ENCODE measurements around the gene ART5.
"Not testable (repeated sequence)": the region's sequence is repeated elsewhere in the genome, so short reads cannot be mapped to it uniquely, and the experiment has no call there.

The ART5 gene

DNA sequence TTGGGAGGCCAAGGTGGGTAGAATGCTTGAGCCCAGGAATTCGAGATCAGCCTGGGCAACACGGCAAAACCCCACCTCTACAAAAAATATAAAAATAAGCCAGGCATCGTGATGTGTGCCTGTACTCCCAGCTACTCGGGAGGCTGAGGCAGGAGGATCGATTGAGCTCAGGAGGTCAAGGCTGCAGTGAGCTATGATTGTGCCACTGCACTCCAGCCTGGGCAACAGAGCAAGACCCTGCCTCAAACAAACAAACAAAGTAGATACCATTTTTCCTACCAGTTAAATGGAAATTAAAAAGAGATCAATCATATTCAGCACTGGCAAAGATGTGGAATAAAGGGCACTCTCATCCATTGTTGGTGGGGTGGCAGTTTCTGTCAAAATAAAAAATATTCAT lies 15.5 kb upstream of the ART5 start:
- DNase-seq (ENCODE audit: low spot score) = not testable (repeated sequence)

- no peak for DNase-seq (ENCODE audit: low spot score)
Observed at GRCh38 chr11:3655547-3655946, 13.8 kb upstream of the ART5 start.

- not testable (repeated sequence) for DNase-seq (ENCODE audit: low spot score)
Observed at GRCh38 chr11:3652514-3652913, 10.7 kb upstream of the ART5 start.

DNA sequence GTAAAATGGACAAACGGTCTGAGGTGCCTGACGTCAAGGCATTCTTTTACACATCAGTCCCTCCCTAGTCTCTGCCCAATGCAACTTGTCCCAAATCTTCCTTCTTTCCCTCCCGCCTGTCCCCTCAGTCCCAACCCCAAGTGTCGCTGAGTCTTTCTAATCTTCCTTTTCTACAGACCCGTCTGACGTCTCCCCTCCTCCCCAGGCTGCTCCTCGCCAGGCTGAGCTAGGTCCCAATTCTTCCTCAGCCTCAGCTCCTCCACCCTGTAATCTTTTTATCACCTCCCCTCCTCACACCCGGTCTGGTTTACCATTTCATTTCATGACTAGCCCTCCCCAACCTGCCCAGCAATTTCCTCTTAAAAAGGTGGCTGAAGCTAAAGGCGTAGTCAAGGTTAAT lies 7.6 kb upstream of the ART5 start:
- not testable (repeated sequence) for DNase-seq (ENCODE audit: low spot score)

- not testable (repeated sequence) for DNase-seq (ENCODE audit: low spot score)
Observed at GRCh38 chr11:3648843-3649242, 7.1 kb upstream of the ART5 start.

GRCh38 chr11:3645552-3645951 lies 3.8 kb upstream of the ART5 start:
- no peak for DNase-seq (ENCODE audit: low spot score)

DNA sequence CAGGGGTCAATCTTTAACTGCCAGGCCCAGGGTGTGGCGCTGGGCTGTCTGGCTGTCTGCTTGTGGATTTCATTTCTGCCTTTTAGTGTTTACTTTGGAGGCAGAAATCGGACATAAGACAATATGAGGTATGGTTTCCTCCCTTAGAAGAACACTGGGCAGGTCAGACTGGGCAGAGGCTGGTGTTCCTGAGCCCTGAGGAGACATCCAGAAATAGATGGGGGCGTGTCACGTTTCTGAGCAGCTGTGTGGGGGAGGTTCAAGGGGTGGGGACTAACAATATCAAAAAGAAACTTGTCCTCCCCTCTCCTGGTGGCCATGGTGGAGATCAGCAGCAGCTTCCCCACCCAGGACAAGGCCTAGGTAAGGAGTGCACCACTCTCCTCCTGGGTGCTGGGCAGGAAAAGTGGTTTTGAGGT lies 3.0 kb upstream of the ART5 start, which contains the start of gene ART1:
Gene ART1 (plus strand): TSS at position 312 of the 419 bp plus-strand sequence. CDS start 14,086 bp downstream, outside the sequence.
- no peak for DNase-seq (ENCODE audit: low spot score)

DNA sequence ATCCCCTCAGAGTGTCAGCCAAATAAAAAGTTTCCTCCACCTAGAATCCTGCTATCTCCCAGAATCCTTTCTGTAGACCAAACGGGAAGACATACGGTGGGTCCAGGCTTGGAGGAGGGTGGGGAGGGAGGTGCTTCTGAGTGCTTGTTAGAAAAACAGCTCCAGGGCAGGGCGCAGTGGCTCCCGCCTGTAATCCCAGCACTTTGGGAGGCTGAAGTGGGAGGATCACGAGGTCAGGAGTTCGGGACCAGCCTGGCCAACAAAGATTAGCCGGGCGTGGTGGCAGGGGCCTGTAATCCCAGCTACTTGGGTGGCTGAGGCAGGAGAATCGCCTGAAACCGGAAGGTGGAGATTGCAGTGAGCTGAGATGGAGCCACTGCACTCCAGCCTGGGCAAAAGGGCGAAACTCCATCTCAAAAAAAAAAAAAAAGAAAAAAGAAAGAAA lies 1.3 kb upstream of the ART5 start:
- not testable (repeated sequence) for DNase-seq (ENCODE audit: low spot score)

GRCh38 chr11:3642071-3642951 lies 519 bp upstream of the ART5 start:
- peak; percentile 74 for DNase-seq (ENCODE audit: low spot score)

- no peak for DNase-seq (ENCODE audit: low spot score)
Observed at GRCh38 chr11:3641191-3641590, 601 bp downstream of the ART5 start.

- DNase-seq (ENCODE audit: low spot score) = no peak
Observed at GRCh38 chr11:3639841-3640240, 2.0 kb downstream of the ART5 start.

GRCh38 chr11:3638513-3638912 lies 3.3 kb downstream of the ART5 start:
- no peak for DNase-seq (ENCODE audit: low spot score)

- no peak for DNase-seq (ENCODE audit: low spot score)
Observed at GRCh38 chr11:3637201-3637600, 4.6 kb downstream of the ART5 start.

- no peak for DNase-seq (ENCODE audit: low spot score)
Observed at GRCh38 chr11:3635641-3636375, 6.0 kb downstream of the ART5 start.

DNA sequence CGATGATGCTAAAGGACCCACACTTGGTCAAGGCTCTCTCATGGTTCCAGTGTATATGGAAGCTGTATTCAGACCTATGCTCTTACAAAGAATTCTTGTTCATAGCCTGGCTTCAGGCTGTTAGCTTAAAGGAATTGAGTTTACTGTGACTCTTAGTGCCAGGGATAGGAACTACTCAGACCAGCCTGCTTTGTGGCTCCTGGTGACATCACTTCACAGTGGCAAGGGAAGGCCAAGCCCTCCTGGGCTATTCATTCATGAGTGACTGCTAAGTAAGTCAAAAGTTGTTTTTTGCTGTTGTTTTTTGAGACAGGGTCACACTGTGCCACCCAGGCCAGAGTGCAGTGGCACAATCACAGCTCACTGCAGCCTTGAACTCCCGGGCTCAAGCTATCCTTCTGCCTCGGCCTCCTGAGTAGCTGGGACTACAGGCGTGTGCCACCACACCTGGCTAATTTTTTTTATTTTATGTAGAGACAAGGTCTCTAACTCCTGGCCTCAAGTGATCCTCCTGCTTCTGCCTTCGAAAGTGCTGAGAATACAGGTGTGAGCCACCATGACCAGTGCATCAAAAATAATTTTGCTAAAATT lies 9.6 kb downstream of the ART5 start:
- no peak for DNase-seq (ENCODE audit: low spot score)

- no peak for DNase-seq (ENCODE audit: low spot score)
Observed at GRCh38 chr11:3631331-3631730, 10.5 kb downstream of the ART5 start.

- DNase-seq (ENCODE audit: low spot score) = no peak
Observed at GRCh38 chr11:3627291-3627690, 14.5 kb downstream of the ART5 start.

GRCh38 chr11:3626250-3626960 lies 15.4 kb downstream of the ART5 start:
- DNase-seq (ENCODE audit: low spot score) = no peak

GRCh38 chr11:3623767-3624458 lies 17.9 kb downstream of the ART5 start:
- DNase-seq (ENCODE audit: low spot score) = no peak

DNA sequence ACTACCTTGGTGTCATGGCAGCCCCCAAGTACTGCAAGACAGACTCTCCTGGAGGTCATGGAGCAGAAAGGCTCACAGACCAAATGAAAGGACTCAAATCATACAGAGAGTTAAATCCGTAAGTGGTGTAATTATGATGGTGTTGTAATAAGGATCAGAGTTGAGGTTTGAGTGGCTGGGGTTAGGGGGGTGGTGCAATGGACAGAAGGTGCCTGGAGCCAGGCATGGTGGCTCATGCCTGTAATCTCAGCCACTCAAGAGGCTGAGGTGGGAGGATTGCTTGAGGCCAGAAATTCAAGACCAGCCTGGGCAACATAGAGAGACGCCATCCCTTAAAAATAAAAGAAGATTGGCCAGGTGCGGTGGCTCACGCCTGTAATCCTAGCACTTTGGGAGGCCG lies 18.7 kb downstream of the ART5 start:
- no peak for DNase-seq (ENCODE audit: low spot score)

DNA sequence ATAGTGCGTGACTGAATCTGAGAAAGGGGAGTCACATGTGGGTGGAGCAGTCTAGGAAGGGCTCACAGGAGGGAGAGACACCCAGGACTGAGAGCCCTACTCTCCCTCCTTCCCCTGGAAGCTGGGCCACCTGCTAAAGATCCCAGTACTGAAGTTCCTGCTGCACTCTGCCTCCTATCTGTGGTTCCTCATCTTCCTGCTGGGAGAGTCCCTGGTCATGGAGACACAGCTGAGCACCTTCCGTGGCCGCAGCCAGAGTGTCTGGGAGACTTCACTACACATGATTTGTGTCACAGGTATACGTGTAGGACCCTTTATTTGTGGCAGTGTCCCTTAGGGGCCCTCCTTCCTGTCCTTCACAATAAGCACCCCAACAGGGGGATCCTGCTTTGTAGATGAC lies 19.3 kb downstream of the ART5 start:
- no peak for DNase-seq (ENCODE audit: low spot score)
